Neuronal stem cell (in vitro differentiated cells): ENCODE results near the gene CFAP58.

Source experiments
- DNase-seq: peaks from one replicate; pipeline ENCODE4 v3.0.0-alpha.2; 2013; ENCODE audit warnings: low spot score
- H2AFZ ChIP-seq: one replicate; pipeline ENCODE4 v1.6.1; 2013; ENCODE audit warnings: mild to moderate bottlenecking, low read length, inconsistent platforms
- H2AK5ac ChIP-seq: 2 replicates; pipeline ENCODE4 v1.6.1; 2013; ENCODE audit warnings: low read depth, mild to moderate bottlenecking, inconsistent platforms, low read length, moderate library complexity, mixed read lengths
- H2BK120ac ChIP-seq: 2 replicates; pipeline ENCODE4 v1.6.1; 2013; ENCODE audit warnings: low read depth, mild to moderate bottlenecking, inconsistent platforms, low read length, moderate library complexity, mixed read lengths
- H2BK12ac ChIP-seq: one replicate; pipeline ENCODE4 v1.6.1; 2013; ENCODE audit warnings: low read length, inconsistent platforms
- H2BK15ac ChIP-seq: 2 replicates; pipeline ENCODE4 v1.6.1; 2013; ENCODE audit warnings: mild to moderate bottlenecking, low read length, inconsistent platforms, mixed read lengths
- H2BK5ac ChIP-seq: one replicate; pipeline ENCODE4 v1.6.1; 2013; ENCODE audit warnings: inconsistent platforms, mild to moderate bottlenecking, low read length, moderate library complexity
- H3K14ac ChIP-seq: one replicate; pipeline ENCODE4 v1.6.1; 2013; ENCODE audit warnings: low read length, inconsistent platforms
- H3K18ac ChIP-seq: 2 replicates; pipeline ENCODE4 v1.6.1; 2013; ENCODE audit warnings: low read length, inconsistent platforms
- H3K23ac ChIP-seq: 2 replicates; pipeline ENCODE4 v1.6.1; 2013; ENCODE audit warnings: low read depth, mild to moderate bottlenecking, mixed read lengths, low read length, inconsistent platforms; ENCODE audit not compliant: poor library complexity
- H3K27ac ChIP-seq: replicated peaks from 3 replicates; pipeline ENCODE4 v1.5.1; 2013; ENCODE audit warnings: low read length, inconsistent platforms
- H3K27me3 ChIP-seq, 3 experiments: 2 replicates each; pipeline ENCODE4 v1.6.1; 2013; ENCODE audit warnings: low read length in 3 of 3, mild to moderate bottlenecking in 2 of 3, inconsistent platforms in 1 of 3, low read depth in 1 of 3, mixed read lengths in 1 of 3, moderate library complexity in 1 of 3; ENCODE audit not compliant: control insufficient read depth in 3 of 3, insufficient read depth in 3 of 3
- H3K36me3 ChIP-seq, 2 donors: replicated peaks in 1 of 2; 2 replicates each; pipeline ENCODE4 v1.6.1; 2013; ENCODE audit warnings: low read length in 2 of 2; ENCODE audit not compliant: control insufficient read depth in 2 of 2, insufficient read depth in 2 of 2
- H3K4ac ChIP-seq: 2 replicates; pipeline ENCODE4 v1.6.1; 2013; ENCODE audit warnings: inconsistent platforms, mild to moderate bottlenecking, low read length, moderate library complexity
- H3K4me1 ChIP-seq, 2 donors: 1 replicate in 1 of 2; 2 replicates in 1 of 2; pipeline ENCODE4 v1.6.1; 2013; ENCODE audit warnings: low read length in 2 of 2, low read depth in 1 of 2; ENCODE audit not compliant: control insufficient read depth in 2 of 2, insufficient read depth in 1 of 2
- H3K4me2 ChIP-seq: one replicate; pipeline ENCODE4 v1.6.1; 2013; ENCODE audit warnings: mild to moderate bottlenecking, low read length, inconsistent platforms; ENCODE audit not compliant: insufficient read depth, poor library complexity, severe bottlenecking
- H3K4me3 ChIP-seq, 2 donors: 2 replicates each; pipeline ENCODE4 v1.5.1; 2013; ENCODE audit warnings: low read length in 2 of 2, mild to moderate bottlenecking in 2 of 2, inconsistent platforms in 1 of 2, moderate library complexity in 1 of 2
- H3K79me1 ChIP-seq: one replicate; pipeline ENCODE4 v1.6.1; 2013; ENCODE audit warnings: low read depth, mild to moderate bottlenecking, inconsistent platforms, low read length, moderate library complexity
- H3K9ac ChIP-seq: one replicate; pipeline ENCODE4 v1.6.1; 2013; ENCODE audit warnings: mild to moderate bottlenecking, low read depth, low read length, inconsistent platforms; ENCODE audit not compliant: poor library complexity
- H3K9me3 ChIP-seq, 2 donors: replicated peaks in 1 of 2; 2 replicates each; pipeline versions ENCODE3 to v1.6.1; 2013; ENCODE audit warnings: low read length in 2 of 2, mild to moderate bottlenecking in 2 of 2, inconsistent platforms in 1 of 2, low read depth in 1 of 2, mixed read lengths in 1 of 2, moderate library complexity in 1 of 2; ENCODE audit not compliant: control insufficient read depth in 2 of 2, insufficient read depth in 1 of 2
- H4K8ac ChIP-seq: one replicate; pipeline ENCODE4 v1.6.1; 2013; ENCODE audit warnings: low read depth, mild to moderate bottlenecking, inconsistent platforms, low read length, moderate library complexity
- H4K91ac ChIP-seq: one replicate; pipeline ENCODE4 v1.6.1; 2013; ENCODE audit warnings: low read length, low read depth, mild to moderate bottlenecking, inconsistent platforms; ENCODE audit not compliant: poor library complexity
- WGBS, 2 donors: extraction: QIAGEN DNeasy Blood & Tissue Kit; methylation state at CpG; one replicate each; pipeline ENCODE4 v1.1.7; 2013; ENCODE audit warnings: missing lambda C conversion rate in 2 of 2, mixed read lengths in 1 of 2; ENCODE audit not compliant: insufficient read length in 2 of 2, insufficient replicate concordance in 1 of 2; ENCODE audit errors: extremely low coverage in 2 of 2; 5-methylcytosine and 5-hydroxymethylcytosine counted together

CFAP58 gene

DNA sequence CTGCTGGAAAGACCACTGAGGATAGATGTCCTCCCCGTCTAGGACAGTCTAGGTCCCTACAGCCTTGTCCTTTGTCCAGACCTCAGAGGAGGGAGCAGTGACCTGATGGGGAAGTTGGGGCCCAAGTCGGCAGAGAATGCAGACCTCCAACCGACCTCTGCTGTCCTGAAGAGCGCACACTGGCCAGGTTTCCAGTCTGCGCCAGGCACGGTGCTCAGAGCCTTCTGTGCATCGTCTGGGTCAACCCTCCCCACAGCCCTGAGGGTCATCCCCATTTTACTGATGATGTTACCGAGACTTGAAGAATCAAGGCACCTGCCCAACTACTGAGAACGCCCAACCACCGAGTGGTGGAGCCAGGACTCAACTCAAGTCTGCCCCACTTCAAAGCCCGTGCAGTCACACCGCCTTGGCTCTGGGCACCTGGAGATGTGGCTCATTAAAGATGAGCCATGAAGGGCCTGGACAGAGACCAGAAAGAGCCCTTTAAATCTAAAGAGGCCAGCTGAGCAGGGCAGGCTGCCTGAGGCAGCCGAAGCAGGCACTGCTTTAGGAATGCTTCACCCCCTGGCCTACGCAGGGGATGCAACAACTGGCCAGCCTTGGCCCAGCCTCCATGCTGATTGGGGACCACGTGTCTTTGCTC lies 19.8 kb upstream of the CFAP58 start:
- no peak overlapping the region for H2AFZ ChIP-seq
- no peak overlapping the region for H2BK120ac ChIP-seq
- no peak overlapping the region for H2BK5ac ChIP-seq
- H2BK15ac ChIP-seq, result no peak overlapping the region
- H3K27me3 ChIP-seq, result peaks cover 0 to 37% (median 0%) of the 10 kb centered on the region in 3 experiments
- H3K14ac ChIP-seq, result no peak overlapping the region
- H4K8ac ChIP-seq, result no peak overlapping the region
- no peak for DNase-seq
- no peak overlapping the region for H3K4me3 ChIP-seq
- no peak overlapping the region for H2BK12ac ChIP-seq
- no peak overlapping the region for H4K91ac ChIP-seq
- peaks cover 6% of the 10 kb centered on the region for H3K79me1 ChIP-seq
- no peaks in the 10 kb centered on the region for H3K9me3 ChIP-seq
- no peak overlapping the region for H3K9ac ChIP-seq
- no peak overlapping the region for H3K4ac ChIP-seq
- H3K4me2 ChIP-seq, result no peak overlapping the region
- peaks cover 0 to 24% of the 10 kb centered on the region in 2 donors for H3K36me3 ChIP-seq
- H2AK5ac ChIP-seq, result no peak overlapping the region
- no peak overlapping the region for H3K27ac ChIP-seq
- no peak overlapping the region for H3K23ac ChIP-seq
- H3K18ac ChIP-seq, result no peak overlapping the region
- H3K4me1 ChIP-seq, result peaks cover 51 to 53% of the 10 kb centered on the region in 2 donors
- WGBS, 2 donors, result no CpG with 5 or more reads among the region's 15 CpGs

DNA sequence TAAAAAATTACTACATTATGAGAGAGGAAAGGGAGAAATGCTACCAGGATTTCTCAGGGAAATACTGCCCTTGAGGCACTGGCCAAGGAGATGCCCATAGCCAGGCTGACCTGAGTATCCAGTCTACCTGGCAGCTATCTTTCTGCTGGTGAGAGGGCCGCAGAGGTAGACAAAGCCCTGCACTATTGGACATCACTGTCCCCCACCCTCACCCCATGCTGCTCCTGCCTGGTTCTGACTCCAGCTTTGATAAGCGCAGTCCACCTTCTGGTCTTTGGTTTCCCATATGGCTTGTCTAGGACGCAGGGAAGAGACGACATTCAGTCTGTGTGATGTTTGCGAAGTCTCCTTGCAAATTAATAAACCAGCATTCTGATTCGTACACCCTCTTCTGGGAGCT lies 19.1 kb upstream of the CFAP58 start:
- no peak overlapping the region for H3K14ac ChIP-seq
- no peak overlapping the region for H3K23ac ChIP-seq
- H2BK5ac ChIP-seq, result no peak overlapping the region
- peaks cover 0 to 39% (median 0%) of the 10 kb centered on the region in 3 experiments for H3K27me3 ChIP-seq
- no peak overlapping the region for H4K91ac ChIP-seq
- H2BK15ac ChIP-seq, result no peak overlapping the region
- no peak for DNase-seq
- no peak overlapping the region for H2AK5ac ChIP-seq
- H2AFZ ChIP-seq, result no peak overlapping the region
- H3K27ac ChIP-seq, result no peak overlapping the region
- no peak overlapping the region for H2BK12ac ChIP-seq
- no peak overlapping the region for H3K4ac ChIP-seq
- H3K9me3 ChIP-seq, result no peaks in the 10 kb centered on the region
- WGBS, 2 donors, result no CpG with 5 or more reads among the region's 6 CpGs
- peaks cover 6% of the 10 kb centered on the region for H3K79me1 ChIP-seq
- no peak overlapping the region for H3K4me3 ChIP-seq
- no peak overlapping the region for H4K8ac ChIP-seq
- H3K4me2 ChIP-seq, result no peak overlapping the region
- H3K4me1 ChIP-seq, result peaks cover 44 to 48% of the 10 kb centered on the region in 2 donors
- peaks cover 0 to 24% of the 10 kb centered on the region in 2 donors for H3K36me3 ChIP-seq
- H2BK120ac ChIP-seq, result no peak overlapping the region
- H3K18ac ChIP-seq, result no peak overlapping the region
- no peak overlapping the region for H3K9ac ChIP-seq

DNA sequence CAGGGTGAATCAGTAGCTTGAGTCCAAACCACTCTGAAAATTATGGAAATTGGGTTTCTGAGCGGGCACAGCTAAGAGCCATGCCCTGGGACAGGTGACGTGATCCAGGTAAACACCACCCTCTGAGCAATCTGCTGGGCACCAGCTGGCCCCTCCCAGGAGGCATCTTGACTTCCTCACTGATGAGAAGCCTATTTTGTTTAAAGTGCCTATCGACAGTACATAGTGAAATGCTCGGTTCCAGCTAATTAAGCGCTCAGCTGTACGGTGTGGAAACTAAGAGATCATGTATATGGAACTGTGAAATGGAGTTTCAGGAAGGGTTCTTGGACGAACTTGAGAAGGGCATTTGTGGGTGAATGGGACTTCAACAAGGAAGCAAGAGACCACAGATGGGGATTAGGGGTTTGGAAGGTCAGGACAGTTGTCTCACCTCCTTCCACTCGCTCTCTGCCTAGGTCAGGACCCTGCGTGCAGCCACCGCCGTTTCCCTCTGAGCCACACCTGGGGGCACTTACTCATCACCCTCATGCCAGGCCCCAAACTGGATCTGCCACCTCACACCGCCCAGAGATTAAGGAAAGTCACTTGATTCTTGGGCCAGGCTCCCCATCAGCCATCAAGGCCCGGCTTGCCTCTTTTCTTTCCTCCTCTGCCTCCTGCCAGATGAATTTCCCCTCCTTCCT lies 18.5 kb upstream of the CFAP58 start:
- Histone ChIP-seq H4K8ac (no peak overlapping the region), H3K18ac (no peak overlapping the region), H4K91ac (no peak overlapping the region), H3K14ac (no peak overlapping the region), H3K36me3 (peaks cover 0 to 24% of the 10 kb centered on the region in 2 donors), H2AFZ (no peak overlapping the region), H3K4me1 (peaks cover 39 to 43% of the 10 kb centered on the region in 2 donors), H3K4me3 (no peak overlapping the region), H3K9me3 (no peaks in the 10 kb centered on the region), H2AK5ac (peak overlapping the region; percentile 26), H3K9ac (no peak overlapping the region), H2BK5ac (no peak overlapping the region), H3K4me2 (no peak overlapping the region), H3K79me1 (peaks cover 6% of the 10 kb centered on the region), H3K23ac (no peak overlapping the region), H2BK15ac (no peak overlapping the region), H2BK120ac (no peak overlapping the region), H3K4ac (no peak overlapping the region), H3K27ac (no peak overlapping the region), H3K27me3 (peaks cover 0 to 35% (median 0%) of the 10 kb centered on the region in 3 experiments), H2BK12ac (no peak overlapping the region)
- DNase-seq, result no peak
- WGBS, 2 donors, result no CpG with 5 or more reads among the region's 13 CpGs

DNA sequence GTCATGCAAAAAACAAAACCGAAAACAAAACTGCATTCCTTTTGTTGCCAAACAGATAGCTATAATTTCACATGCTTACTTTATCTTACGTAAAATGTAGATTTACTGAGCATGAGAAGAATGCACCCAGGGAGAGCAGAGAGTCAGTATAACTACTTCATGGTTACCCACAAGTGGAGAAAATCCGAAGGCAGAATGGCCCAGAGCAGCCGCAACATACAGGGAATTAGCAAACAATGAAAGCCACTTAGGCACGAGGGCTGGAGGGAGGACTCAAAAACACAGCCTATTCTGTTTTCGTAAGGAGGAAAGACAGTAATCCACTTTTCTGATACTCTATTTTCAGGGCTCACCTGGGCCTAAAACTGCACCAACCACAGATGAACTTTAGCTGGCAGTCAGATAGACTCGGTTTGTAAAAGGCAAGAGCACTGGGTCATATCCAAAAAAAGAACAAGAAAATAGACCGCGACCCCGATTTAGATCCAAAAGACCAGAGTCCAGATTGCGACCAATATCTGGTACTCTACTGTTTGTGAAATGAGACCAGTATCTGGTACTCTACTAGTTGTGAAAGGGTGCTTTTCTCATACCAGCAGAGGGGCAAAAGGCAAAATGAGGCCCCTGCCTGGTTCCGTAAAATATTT lies 16.7 kb upstream of the CFAP58 start:
- Histone ChIP-seq H4K91ac (no peak overlapping the region), H3K18ac (no peak overlapping the region), H2BK5ac (no peak overlapping the region), H2AFZ (peak overlapping the region; percentile 98), H2BK15ac (no peak overlapping the region), H2BK12ac (no peak overlapping the region), H3K27ac (no peak overlapping the region), H3K36me3 (peaks cover 0 to 24% of the 10 kb centered on the region in 2 donors), H2AK5ac (no peak overlapping the region), H3K4me3 (peak overlapping the region; percentile 89), H3K23ac (no peak overlapping the region), H3K4me1 (peaks cover 22 to 24% of the 10 kb centered on the region in 2 donors), H2BK120ac (no peak overlapping the region), H3K4ac (no peak overlapping the region), H3K9ac (no peak overlapping the region), H3K9me3 (no peaks in the 10 kb centered on the region), H3K27me3 (peaks cover 0 to 21% (median 0%) of the 10 kb centered on the region in 3 experiments), H3K4me2 (peak overlapping the region; percentile 90), H4K8ac (no peak overlapping the region), H3K79me1 (peaks cover 6% of the 10 kb centered on the region), H3K14ac (no peak overlapping the region)
- no peak for DNase-seq
- no CpG with 5 or more reads among the region's 12 CpGs for WGBS, 2 donors
